ENCODE results near the gene FITM1.

Gene FITM1

DNA sequence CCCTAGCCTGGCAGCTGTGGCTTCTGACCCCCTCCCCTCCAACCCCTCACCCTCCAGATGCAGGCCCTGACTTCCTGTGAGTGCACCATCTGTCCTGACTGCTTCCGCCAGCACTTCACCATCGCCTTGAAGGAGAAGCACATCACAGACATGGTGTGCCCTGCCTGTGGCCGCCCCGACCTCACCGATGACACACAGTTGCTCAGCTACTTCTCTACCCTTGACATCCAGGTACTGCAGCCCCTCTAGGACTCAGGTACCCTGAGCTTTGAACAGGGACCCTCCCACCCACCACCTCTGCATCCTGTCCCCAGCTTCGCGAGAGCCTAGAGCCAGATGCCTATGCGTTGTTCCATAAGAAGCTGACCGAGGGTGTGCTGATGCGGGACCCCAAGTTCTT is 24.6 kb downstream of the FITM1 start:
- H3K4me1 ChIP-seq (ENCODE audit: control insufficient read depth, low read length): no peaks in the 10 kb centered on the region
- no peak overlapping the region for H3K4me3 ChIP-seq (ENCODE audit: low read length)
- H3K27ac ChIP-seq (ENCODE audit: low read depth, low read length): no peak overlapping the region
- H3K9me3 ChIP-seq (ENCODE audit: control insufficient read depth, insufficient read depth, low read length): no peaks in the 10 kb centered on the region
- H3K4me2 ChIP-seq (ENCODE audit: low read length): no peak overlapping the region
- H4K20me1 ChIP-seq (ENCODE audit: control insufficient read depth, insufficient read depth, low read depth, low read length): no peaks in the 10 kb centered on the region
- no peaks in the 10 kb centered on the region for H3K9me2 ChIP-seq (replicated peaks; ENCODE audit: control insufficient read depth, low read length)
- peaks cover 64% of the 10 kb centered on the region for H3K36me3 ChIP-seq (ENCODE audit: control insufficient read depth, low read length)
- H3F3A ChIP-seq (ENCODE audit: control insufficient read depth, insufficient read depth): no peaks in the 10 kb centered on the region
- no peaks in the 10 kb centered on the region; the same call in 1 of the 2 replicates for H3K79me2 ChIP-seq (ENCODE audit: control insufficient read depth, low read length)
- TF ChIP-seq, protein P1, sequence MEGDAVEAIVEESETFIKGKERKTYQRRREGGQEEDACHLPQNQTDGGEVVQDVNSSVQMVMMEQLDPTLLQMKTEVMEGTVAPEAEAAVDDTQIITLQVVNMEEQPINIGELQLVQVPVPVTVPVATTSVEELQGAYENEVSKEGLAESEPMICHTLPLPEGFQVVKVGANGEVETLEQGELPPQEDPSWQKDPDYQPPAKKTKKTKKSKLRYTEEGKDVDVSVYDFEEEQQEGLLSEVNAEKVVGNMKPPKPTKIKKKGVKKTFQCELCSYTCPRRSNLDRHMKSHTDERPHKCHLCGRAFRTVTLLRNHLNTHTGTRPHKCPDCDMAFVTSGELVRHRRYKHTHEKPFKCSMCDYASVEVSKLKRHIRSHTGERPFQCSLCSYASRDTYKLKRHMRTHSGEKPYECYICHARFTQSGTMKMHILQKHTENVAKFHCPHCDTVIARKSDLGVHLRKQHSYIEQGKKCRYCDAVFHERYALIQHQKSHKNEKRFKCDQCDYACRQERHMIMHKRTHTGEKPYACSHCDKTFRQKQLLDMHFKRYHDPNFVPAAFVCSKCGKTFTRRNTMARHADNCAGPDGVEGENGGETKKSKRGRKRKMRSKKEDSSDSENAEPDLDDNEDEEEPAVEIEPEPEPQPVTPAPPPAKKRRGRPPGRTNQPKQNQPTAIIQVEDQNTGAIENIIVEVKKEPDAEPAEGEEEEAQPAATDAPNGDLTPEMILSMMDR (IDR thresholded peaks at IDR 0.05; ENCODE audit: low read depth, low read length, poor library complexity, severe bottlenecking): no peak
- TF ChIP-seq EZH2phosphoT487 (IDR thresholded peaks at IDR 0.05; ENCODE audit: borderline replicate concordance, low read length): no peak
- no peaks in the 10 kb centered on the region for H3K27me3 ChIP-seq (ENCODE audit: control insufficient read depth, low read length)

DNA sequence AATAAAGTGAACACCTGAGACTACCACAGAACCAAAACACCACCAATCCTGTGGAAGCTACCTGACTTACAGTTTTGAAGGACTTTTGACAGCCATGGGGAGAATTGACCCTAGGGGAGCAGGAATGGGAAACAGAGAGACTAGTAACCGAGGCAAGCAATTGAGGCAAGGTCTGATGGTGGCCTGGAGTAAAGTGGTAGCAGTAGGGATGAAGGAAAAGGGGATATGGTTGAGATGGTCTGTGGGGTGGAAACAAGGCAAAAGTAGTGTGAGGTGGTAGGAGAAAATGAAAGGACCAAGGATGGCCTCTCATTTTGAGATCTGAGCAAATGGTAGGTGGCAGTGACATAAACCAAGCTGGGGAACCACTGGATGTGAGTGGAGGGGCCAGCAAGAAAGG is 26.4 kb downstream of the FITM1 start:
- Histone ChIP-seq H3K79me2 (ENCODE audit: control insufficient read depth, low read length) (peaks cover 4% of the 10 kb centered on the region), H3K4me1 (ENCODE audit: control insufficient read depth, low read length) (peaks cover 14% of the 10 kb centered on the region), H3K9me2 (replicated peaks; ENCODE audit: control insufficient read depth, low read length) (no peaks in the 10 kb centered on the region), H3K36me3 (ENCODE audit: control insufficient read depth, low read length) (peaks cover 53% of the 10 kb centered on the region), H3K4me2 (ENCODE audit: low read length) (no peak overlapping the region), H3K27me3 (ENCODE audit: control insufficient read depth, low read length) (no peaks in the 10 kb centered on the region), H4K20me1 (ENCODE audit: control insufficient read depth, insufficient read depth, low read depth, low read length) (no peaks in the 10 kb centered on the region), H3F3A (ENCODE audit: control insufficient read depth, insufficient read depth) (no peaks in the 10 kb centered on the region), H3K4me3 (ENCODE audit: low read length) (no peak overlapping the region), H3K9me3 (ENCODE audit: control insufficient read depth, insufficient read depth, low read length) (no peaks in the 10 kb centered on the region), H3K27ac (ENCODE audit: low read depth, low read length) (no peak overlapping the region)
- TF ChIP-seq, protein P1 (IDR thresholded peaks at IDR 0.05; ENCODE audit: low read depth, low read length, poor library complexity, severe bottlenecking): no peak
- no peak for TF ChIP-seq EZH2phosphoT487 (IDR thresholded peaks at IDR 0.05; ENCODE audit: borderline replicate concordance, low read length)

DNA sequence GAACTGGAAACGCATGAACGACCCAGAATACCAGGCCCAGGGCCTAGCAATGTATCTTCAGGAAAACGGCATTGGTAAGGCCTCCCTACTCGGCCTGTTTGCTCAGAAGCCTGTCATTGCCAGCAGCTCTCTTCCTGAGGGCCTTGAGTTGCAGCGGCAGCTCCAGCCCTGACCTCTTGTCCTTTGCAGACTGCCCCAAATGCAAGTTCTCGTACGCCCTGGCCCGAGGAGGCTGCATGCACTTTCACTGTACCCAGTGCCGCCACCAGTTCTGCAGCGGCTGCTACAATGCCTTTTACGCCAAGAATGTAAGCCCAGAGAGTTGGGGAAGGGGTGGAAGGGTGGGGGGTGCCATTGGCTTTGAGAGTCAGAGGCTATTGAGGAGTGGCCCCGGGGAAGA is 26.9 kb downstream of the FITM1 start:
- TF ChIP-seq, protein P1 (IDR thresholded peaks at IDR 0.05; ENCODE audit: low read depth, low read length, poor library complexity, severe bottlenecking): no peak
- TF ChIP-seq EZH2phosphoT487 (IDR thresholded peaks at IDR 0.05; ENCODE audit: borderline replicate concordance, low read length): no peak
- Histone ChIP-seq H3K9me2 (replicated peaks; ENCODE audit: control insufficient read depth, low read length) (no peaks in the 10 kb centered on the region), H3K79me2 (ENCODE audit: control insufficient read depth, low read length) (peaks cover 7% of the 10 kb centered on the region), H4K20me1 (ENCODE audit: control insufficient read depth, insufficient read depth, low read depth, low read length) (no peaks in the 10 kb centered on the region), H3K4me1 (ENCODE audit: control insufficient read depth, low read length) (peaks cover 17% of the 10 kb centered on the region), H3K27ac (ENCODE audit: low read depth, low read length) (no peak overlapping the region), H3K4me2 (ENCODE audit: low read length) (no peak overlapping the region), H3K4me3 (ENCODE audit: low read length) (no peak overlapping the region), H3K9me3 (ENCODE audit: control insufficient read depth, insufficient read depth, low read length) (no peaks in the 10 kb centered on the region), H3K36me3 (ENCODE audit: control insufficient read depth, low read length) (peaks cover 54% of the 10 kb centered on the region), H3F3A (ENCODE audit: control insufficient read depth, insufficient read depth) (no peaks in the 10 kb centered on the region), H3K27me3 (ENCODE audit: control insufficient read depth, low read length) (no peaks in the 10 kb centered on the region)

All from DOHH2 (cell line).